Muscle layer of duodenum (tissue), 2 donors: ENCODE data around the gene ARF5.
A peak's percentile ranks its signal among the peaks of the same experiment; 100 is the strongest.

ENCODE experiments used
- H3K27ac ChIP-seq: one replicate; pipeline ENCODE4 v1.7.0; 2013; ENCODE audit warnings: mild to moderate bottlenecking, low read length
- H3K27me3 ChIP-seq: one replicate; pipeline ENCODE4 v1.7.0; 2013; ENCODE audit warnings: low read depth, mild to moderate bottlenecking, control low read depth, low read length
- H3K36me3 ChIP-seq, 2 donors: one replicate each; pipeline ENCODE4 v1.7.0; 2013; ENCODE audit warnings: low read length in 2 of 2, control low read depth in 1 of 2, mild to moderate bottlenecking in 1 of 2; ENCODE audit not compliant: insufficient read depth in 2 of 2, control insufficient read depth in 1 of 2
- H3K4me1 ChIP-seq, 2 donors: one replicate each; pipeline ENCODE4 v1.7.0; 2013; ENCODE audit warnings: low read length in 2 of 2, mild to moderate bottlenecking in 2 of 2, control low read depth in 1 of 2, moderate library complexity in 1 of 2; ENCODE audit not compliant: insufficient read depth in 2 of 2, control insufficient read depth in 1 of 2
- H3K4me3 ChIP-seq, 2 donors: one replicate each; pipeline ENCODE4 v1.7.0; 2013; ENCODE audit warnings: low read length in 2 of 2, low read depth in 1 of 2, mild to moderate bottlenecking in 1 of 2
- H3K9me3 ChIP-seq, 2 donors: one replicate each; pipeline ENCODE4 v1.7.0; 2013; ENCODE audit warnings: low read length in 2 of 2, control low read depth in 1 of 2, mild to moderate bottlenecking in 1 of 2; ENCODE audit not compliant: control insufficient read depth in 1 of 2
- donor health status: healthy.

ARF5 gene

DNA sequence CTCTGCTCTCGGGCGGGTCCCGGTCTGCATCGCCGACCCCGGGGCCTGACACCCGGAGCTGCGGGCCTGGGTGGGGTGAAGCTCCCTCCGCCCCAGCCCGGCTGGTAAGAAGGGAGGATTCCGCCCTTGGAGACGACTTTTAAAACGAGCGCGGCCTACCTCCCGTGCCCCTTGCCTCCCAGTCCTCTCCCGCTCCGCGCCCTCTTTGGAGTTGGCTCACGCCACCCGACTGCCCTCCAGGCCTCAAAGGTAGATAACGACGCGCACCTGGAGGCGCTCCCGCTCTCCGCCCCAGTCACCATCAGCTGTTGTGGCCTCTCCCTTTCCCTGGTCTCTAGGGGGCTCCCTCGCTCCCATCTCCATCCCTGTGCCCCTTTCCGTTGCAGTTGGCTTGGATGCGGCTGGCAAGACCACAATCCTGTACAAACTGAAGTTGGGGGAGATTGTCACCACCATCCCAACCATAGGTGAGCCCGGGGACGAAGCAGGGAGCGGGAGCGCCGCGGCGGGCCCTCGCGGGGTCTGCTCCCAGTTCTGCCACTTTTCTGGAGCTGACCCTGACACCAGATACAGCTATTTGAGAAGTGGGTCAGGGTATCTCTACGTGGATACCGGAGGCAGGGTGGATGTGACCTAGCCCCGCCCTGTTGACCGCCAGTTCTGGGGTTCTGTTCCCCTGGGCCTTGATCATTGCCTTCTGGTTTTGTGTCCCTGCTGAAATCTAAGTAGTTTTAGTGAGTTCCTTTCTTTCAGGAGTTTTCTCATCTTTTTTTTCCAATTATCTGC, 679 bp downstream of the ARF5 start:
- Histone ChIP-seq H3K4me1 (peaks cover 19 to 36% of the 10 kb centered on the region in 2 donors), H3K9me3 (no peaks in the 10 kb centered on the region), H3K27ac (peak overlapping the region; percentile 64), H3K4me3 (peak overlapping the region; percentile 81 to 90), H3K27me3 (no peaks in the 10 kb centered on the region), H3K36me3 (peaks cover 17 to 18% of the 10 kb centered on the region in 2 donors)

DNA sequence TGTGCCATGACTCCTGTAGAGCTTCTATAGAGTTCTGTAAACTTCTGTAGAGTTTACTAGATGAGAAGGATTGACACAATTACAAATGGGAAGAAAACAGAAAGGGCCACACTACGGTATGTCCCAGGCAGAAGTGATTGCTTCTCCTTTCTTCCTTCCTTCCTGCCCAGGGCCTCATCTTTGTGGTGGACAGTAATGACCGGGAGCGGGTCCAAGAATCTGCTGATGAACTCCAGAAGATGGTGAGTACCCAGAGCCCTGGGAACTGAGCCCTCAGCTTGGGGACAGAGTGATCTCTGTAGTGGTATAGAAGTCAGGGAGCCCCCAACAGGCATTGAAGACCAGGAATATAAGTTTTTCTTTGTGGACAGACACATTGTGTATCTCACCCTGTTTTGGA, 1.7 kb downstream of the ARF5 start:
- H3K4me3 ChIP-seq = no peak overlapping the region

DNA sequence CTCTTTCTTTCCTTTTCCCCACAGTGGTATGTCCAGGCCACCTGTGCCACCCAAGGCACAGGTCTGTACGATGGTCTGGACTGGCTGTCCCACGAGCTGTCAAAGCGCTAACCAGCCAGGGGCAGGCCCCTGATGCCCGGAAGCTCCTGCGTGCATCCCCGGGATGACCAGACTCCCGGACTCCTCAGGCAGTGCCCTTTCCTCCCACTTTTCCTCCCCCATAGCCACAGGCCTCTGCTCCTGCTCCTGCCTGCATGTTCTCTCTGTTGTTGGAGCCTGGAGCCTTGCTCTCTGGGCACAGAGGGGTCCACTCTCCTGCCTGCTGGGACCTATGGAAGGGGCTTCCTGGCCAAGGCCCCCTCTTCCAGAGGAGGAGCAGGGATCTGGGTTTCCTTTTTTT, 3.0 kb downstream of the ARF5 start:
- Histone ChIP-seq H3K4me3 (no peak overlapping the region), H3K27ac (no peak overlapping the region), H3K9me3 (no peaks in the 10 kb centered on the region), H3K36me3 (peaks cover 17 to 18% of the 10 kb centered on the region in 2 donors), H3K27me3 (no peaks in the 10 kb centered on the region), H3K4me1 (peaks cover 11 to 21% of the 10 kb centered on the region in 2 donors)

More for the DNA sequence above, 1.7 kb downstream of the ARF5 start:
- H3K4me1 ChIP-seq = peaks cover 11 to 26% of the 10 kb centered on the region in 2 donors
- no peaks in the 10 kb centered on the region for H3K9me3 ChIP-seq
- no peak overlapping the region for H3K27ac ChIP-seq
- H3K27me3 ChIP-seq = no peaks in the 10 kb centered on the region
- H3K36me3 ChIP-seq = peaks cover 17 to 18% of the 10 kb centered on the region in 2 donors

DNA sequence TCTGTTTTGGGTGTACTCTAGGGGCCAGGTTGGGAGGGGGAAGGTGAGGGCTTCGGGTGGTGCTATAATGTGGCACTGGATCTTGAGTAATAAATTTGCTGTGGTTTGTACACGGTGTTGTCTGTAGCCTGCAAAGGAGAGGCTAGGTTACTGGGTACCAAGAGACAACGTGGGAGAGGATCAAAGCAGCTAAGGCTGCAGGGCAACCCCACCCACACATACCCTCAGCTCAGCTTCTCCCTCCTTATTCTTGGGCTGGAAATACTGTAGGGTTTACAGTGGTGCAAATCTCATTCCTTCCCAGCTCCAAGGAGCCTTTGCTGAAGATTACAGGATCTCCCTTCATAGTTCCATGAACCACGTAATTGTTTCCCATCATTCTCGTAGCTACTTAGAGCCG, 3.4 kb downstream of the ARF5 start:
- no peaks in the 10 kb centered on the region for H3K27me3 ChIP-seq
- no peaks in the 10 kb centered on the region for H3K9me3 ChIP-seq
- peaks cover 11 to 21% of the 10 kb centered on the region in 2 donors for H3K4me1 ChIP-seq
- H3K36me3 ChIP-seq = peaks cover 17 to 18% of the 10 kb centered on the region in 2 donors
- H3K4me3 ChIP-seq = no peak overlapping the region
- H3K27ac ChIP-seq = no peak overlapping the region

DNA sequence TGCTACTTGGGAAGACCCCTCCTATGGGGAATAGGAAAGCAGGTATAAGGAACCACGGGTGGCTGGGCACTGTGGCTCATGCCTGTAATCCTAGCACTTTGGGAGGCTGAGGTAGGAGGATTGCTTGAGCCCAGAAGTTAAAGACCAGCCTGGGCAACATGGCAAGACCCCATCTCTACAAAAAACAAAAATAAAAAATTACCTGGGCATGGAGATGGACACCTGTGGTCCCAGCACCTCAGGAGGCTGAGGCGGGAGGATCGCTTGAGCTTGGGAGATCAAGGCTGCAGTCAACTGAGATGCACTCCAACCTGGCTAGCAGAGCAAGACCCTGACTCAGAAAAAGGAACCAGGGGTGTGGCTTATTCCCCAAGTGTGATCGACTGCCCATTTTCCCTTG, 4.3 kb downstream of the ARF5 start:
- Histone ChIP-seq H3K4me3 (no peak overlapping the region), H3K9me3 (no peaks in the 10 kb centered on the region), H3K27ac (no peak overlapping the region), H3K4me1 (peaks cover 11 to 19% of the 10 kb centered on the region in 2 donors), H3K27me3 (no peaks in the 10 kb centered on the region), H3K36me3 (peaks cover 17 to 18% of the 10 kb centered on the region in 2 donors)

DNA sequence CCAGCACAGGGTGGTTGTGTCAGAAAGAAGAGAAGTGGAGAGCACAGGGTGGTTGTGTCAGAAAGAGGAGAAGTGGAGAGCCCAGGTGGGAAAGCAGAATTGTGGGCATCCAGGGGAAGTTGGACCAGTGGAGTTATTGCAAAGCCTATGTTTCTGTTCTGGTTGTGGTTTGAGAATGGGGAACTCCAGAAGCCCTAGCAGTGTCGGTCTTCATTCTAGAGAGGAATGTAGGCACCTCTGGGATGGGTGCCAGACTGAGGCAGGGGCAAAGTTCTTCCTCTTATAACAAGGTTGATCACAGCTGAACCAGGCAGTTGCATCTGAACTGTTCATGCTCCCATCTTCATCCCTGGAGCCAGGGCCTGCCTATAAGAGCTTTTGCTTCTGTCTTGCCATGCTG, 6.3 kb downstream of the ARF5 start:
- H3K36me3 ChIP-seq = peaks cover 17 to 18% of the 10 kb centered on the region in 2 donors
- no peaks in the 10 kb centered on the region for H3K27me3 ChIP-seq
- H3K4me1 ChIP-seq = peaks cover 5 to 8% of the 10 kb centered on the region in 2 donors
- no peak overlapping the region for H3K4me3 ChIP-seq
- H3K9me3 ChIP-seq = no peaks in the 10 kb centered on the region
- H3K27ac ChIP-seq = no peak overlapping the region

DNA sequence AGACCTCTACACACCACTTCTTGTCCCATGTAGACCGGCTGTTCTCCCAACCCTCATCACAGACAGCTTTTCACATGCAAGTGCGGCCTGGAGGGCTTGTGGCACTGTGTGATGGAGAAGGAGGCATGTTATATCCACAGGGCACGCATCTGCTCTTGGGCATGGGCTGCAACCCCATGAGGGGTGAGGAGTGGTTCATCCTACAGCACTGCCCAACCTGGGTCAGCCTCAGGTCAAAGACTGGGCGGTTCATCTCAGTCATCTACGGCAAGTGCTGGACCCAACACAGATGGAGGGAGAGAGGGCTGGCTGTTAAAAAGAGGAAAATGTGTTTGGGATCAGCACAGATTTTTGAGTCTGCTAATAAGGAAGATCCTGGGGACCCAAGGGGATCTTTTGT, 7.5 kb downstream of the ARF5 start:
- no peaks in the 10 kb centered on the region for H3K4me1 ChIP-seq
- H3K9me3 ChIP-seq = no peaks in the 10 kb centered on the region
- H3K27me3 ChIP-seq = no peaks in the 10 kb centered on the region
- H3K27ac ChIP-seq = no peak overlapping the region
- no peak overlapping the region for H3K4me3 ChIP-seq
- H3K36me3 ChIP-seq = peaks cover 11 to 13% of the 10 kb centered on the region in 2 donors

DNA sequence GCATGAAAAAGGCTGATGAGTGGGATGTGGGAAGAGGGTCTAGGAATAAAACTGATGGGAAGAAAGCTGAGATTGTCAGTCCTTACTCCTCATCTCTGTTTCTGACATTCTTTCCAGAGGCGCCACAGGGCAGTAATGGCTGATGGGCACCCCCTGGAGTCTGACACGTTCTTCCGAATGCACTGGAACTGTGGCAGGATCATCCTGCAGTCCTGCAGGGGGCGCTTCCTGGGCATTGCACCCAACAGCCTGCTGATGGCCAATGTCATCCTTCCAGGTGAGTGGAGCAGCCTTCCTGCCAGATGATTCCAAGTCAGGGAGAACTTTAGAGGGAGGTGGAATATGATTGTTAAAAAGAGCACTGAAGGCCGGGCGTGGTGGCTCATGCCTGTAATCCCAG, 10.1 kb downstream of the ARF5 start:
- no peak overlapping the region for H3K27ac ChIP-seq
- H3K27me3 ChIP-seq = no peaks in the 10 kb centered on the region
- no peaks in the 10 kb centered on the region for H3K9me3 ChIP-seq
- H3K4me1 ChIP-seq = no peaks in the 10 kb centered on the region
- H3K4me3 ChIP-seq = no peak overlapping the region
- no peaks in the 10 kb centered on the region for H3K36me3 ChIP-seq

DNA sequence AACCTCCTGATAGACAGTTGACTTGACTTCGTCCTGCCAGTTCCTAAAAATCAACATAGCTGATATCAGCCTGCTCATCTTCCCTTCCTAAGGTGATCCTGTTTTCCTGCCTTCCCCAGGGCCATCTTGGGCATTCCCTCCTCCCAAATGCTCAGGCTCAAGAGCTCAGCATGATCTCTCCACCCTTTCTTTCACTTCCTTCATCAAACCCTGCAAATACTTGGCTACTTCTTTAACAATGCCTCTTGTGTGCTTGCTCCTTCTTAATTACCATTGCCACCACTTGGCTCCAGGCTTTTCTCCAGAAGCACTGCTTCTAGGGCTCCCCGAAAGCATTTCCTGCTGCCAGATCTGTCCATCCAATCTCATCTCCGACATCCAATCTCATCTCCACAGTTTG, 12.7 kb downstream of the ARF5 start:
- Histone ChIP-seq H3K27ac (no peak overlapping the region), H3K9me3 (no peaks in the 10 kb centered on the region), H3K27me3 (no peaks in the 10 kb centered on the region), H3K36me3 (no peaks in the 10 kb centered on the region), H3K4me3 (no peak overlapping the region), H3K4me1 (no peaks in the 10 kb centered on the region)

DNA sequence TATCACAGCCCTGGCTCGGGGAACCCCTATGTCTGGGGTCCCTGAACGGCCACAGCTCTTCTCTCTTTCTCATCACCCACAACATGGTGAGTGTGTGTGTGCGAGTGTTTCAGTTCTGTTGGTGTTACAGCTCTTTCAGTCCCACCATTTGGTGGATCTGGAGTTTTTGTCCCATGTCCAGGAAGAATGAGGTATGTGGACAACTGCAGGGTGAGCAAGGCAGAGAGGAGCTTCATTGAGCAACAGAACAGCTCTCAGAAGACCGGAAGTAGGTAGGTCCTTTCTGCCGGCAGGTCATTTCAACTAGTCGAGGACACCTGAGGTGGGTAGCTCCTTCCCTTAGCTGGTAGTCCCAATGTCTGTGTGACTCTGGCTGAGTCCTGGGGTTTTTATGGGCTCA, 20.2 kb downstream of the ARF5 start:
- Histone ChIP-seq H3K27me3 (no peaks in the 10 kb centered on the region), H3K4me1 (no peaks in the 10 kb centered on the region), H3K36me3 (no peaks in the 10 kb centered on the region), H3K4me3 (no peak overlapping the region), H3K27ac (no peak overlapping the region), H3K9me3 (peaks cover 0 to 6% of the 10 kb centered on the region in 2 donors)

DNA sequence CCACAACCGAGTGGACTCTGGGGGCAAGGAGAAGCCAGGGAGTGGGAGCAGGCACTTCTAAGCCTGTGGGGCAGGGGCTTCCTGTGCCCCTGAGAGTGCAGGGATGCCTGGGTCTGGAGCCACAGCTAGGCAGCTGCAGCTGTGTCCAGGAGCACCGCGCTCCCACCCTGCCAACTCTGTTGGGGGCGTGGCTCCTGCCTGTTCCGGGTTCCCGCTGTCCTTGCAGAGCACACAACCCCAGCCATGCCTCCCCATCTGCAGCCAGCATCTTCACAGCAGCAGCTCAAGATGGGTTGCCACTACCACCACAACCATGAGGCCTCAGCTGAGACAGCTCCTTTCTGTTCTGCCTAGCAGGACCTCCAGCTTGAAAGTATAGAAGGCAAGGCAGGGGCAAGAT, 21.1 kb downstream of the ARF5 start:
- no peaks in the 10 kb centered on the region for H3K27me3 ChIP-seq
- H3K4me1 ChIP-seq = no peaks in the 10 kb centered on the region
- H3K36me3 ChIP-seq = no peaks in the 10 kb centered on the region
- H3K4me3 ChIP-seq = no peak overlapping the region
- peaks cover 0 to 6% of the 10 kb centered on the region in 2 donors for H3K9me3 ChIP-seq
- no peak overlapping the region for H3K27ac ChIP-seq

DNA sequence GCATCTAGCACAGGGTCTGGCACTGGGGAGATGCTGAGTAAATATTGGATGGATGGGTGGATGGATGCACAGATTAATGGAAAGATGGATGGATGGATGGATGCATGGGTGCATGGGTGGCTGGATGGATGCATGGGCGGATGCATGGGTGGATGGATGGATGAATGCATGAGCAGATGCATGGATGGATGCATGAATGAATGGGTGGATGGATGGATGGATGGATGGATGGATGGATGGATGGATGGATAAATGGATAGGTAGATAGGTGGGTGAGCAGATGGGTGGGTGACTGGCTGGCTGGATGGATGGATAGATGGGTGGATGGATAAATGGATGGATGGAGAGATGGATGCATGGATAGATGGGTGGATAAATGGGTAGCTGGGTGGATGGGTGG, 24.1 kb downstream of the ARF5 start:
- no peak overlapping the region for H3K27ac ChIP-seq
- H3K9me3 ChIP-seq = peaks cover 0 to 6% of the 10 kb centered on the region in 2 donors
- H3K27me3 ChIP-seq = no peaks in the 10 kb centered on the region
- no peaks in the 10 kb centered on the region for H3K4me1 ChIP-seq
- H3K4me3 ChIP-seq = no peak overlapping the region
- no peaks in the 10 kb centered on the region for H3K36me3 ChIP-seq
